Lower lobe of right lung (tissue), 2 donors: ENCODE data around the gene L3MBTL4. TPM values are rescaled to one million over a fixed set of nuclear protein-coding genes. Genes with fewer than 3 reads are reported as not detected.
"Not testable (repeated sequence)": the region's sequence is repeated elsewhere in the genome, so short reads cannot be mapped to it uniquely, and the experiment has no call there.

ENCODE experiments used
- ATAC-seq, 2 donors: fragments of 200-7000 bp; cut with Tn5 transposase; one replicate each; pipeline ENCODE4 v1.9.1; 2020 to 2022; ENCODE audit warnings: mild to moderate bottlenecking in 2 of 2, moderate library complexity in 2 of 2
- DNase-seq: peaks from one replicate; pipeline ENCODE4 v3.0.0-alpha.2; 2020
- H3K27ac ChIP-seq: fragments of 200-600 bp; one replicate; pipeline ENCODE4 v1.8.0; 2022
- H3K27me3 ChIP-seq: fragments of 200-600 bp; one replicate; pipeline ENCODE4 v1.8.0; 2022; ENCODE audit warnings: low read depth
- H3K36me3 ChIP-seq: fragments of 200-600 bp; one replicate; pipeline ENCODE4 v1.8.0; 2022; ENCODE audit warnings: mild to moderate bottlenecking
- H3K4me1 ChIP-seq: fragments of 200-600 bp; one replicate; pipeline ENCODE4 v1.8.0; 2022
- H3K4me3 ChIP-seq: fragments of 200-600 bp; one replicate; pipeline ENCODE4 v1.8.0; 2022; ENCODE audit warnings: mild to moderate bottlenecking
- H3K9me3 ChIP-seq: fragments of 200-600 bp; one replicate; pipeline ENCODE4 v1.8.0; 2022
- intact Hi-C: fragments of 100-400 bp; cut with DNase I; formaldehyde crosslinking; loops from one replicate; pipeline ENCODE4 v1.11.0; 2022
- total RNA-seq: library from RNA; stranded (reverse); fragmentation: NEBNext Ultra II Directional; extraction: Animal tissue kit (Norgen Biotek cat#: 25700); gene quantifications from one replicate; pipeline ENCODE4 v1.2.1, GENCODE V29; 2021
- TF ChIP-seq, protein P1 (sequence below): fragments of 200-600 bp; IDR thresholded peaks from one replicate; pipeline ENCODE4 v1.8.0; 2022; ENCODE audit warnings: antibody characterized with exemption, mild to moderate bottlenecking
- donor health status: DM: no; HTN: yes; CAD: no; lungs with severe emphysema.

The L3MBTL4 gene
- total RNA-seq, 1 donor from 2014 or later: 16.9 TPM

DNA sequence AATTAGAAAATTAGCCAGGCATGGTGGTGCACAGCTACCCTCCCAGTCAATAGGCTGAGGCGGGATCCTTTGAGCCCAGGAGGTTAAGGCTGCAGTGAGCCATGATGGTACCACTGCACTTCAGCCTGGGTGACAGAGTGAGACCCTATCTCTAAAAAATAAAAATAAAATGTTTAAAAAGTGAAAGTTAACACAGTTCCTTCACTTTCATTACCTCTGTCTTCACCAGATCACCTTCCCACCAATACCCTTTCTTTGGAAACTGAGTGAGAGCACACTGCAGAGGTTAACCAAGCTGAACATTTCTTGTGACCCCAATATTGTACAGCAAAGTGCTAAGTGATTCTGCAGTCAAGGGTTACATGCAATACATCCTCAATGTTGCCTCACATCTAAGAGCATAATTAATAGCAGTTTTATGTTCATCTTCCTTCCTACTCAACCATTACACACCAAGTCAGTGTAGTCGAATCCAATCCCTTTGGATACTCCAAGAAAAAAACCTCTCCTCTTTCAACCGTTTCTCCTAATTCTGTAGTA lies 1.7 kb downstream of the L3MBTL4 start:
- intact Hi-C loops: no loop called here
- ATAC-seq (no peak), DNase-seq (no peak)
- H3K27me3 ChIP-seq: no peaks in the 10 kb centered on the region
- no peaks in the 10 kb centered on the region for H3K9me3 ChIP-seq
- H3K36me3 ChIP-seq: no peaks in the 10 kb centered on the region
- peak overlapping the region; percentile 4 for H3K4me3 ChIP-seq
- TF ChIP-seq, protein P1, sequence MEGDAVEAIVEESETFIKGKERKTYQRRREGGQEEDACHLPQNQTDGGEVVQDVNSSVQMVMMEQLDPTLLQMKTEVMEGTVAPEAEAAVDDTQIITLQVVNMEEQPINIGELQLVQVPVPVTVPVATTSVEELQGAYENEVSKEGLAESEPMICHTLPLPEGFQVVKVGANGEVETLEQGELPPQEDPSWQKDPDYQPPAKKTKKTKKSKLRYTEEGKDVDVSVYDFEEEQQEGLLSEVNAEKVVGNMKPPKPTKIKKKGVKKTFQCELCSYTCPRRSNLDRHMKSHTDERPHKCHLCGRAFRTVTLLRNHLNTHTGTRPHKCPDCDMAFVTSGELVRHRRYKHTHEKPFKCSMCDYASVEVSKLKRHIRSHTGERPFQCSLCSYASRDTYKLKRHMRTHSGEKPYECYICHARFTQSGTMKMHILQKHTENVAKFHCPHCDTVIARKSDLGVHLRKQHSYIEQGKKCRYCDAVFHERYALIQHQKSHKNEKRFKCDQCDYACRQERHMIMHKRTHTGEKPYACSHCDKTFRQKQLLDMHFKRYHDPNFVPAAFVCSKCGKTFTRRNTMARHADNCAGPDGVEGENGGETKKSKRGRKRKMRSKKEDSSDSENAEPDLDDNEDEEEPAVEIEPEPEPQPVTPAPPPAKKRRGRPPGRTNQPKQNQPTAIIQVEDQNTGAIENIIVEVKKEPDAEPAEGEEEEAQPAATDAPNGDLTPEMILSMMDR: no peak
- no peak overlapping the region for H3K27ac ChIP-seq
- peaks cover 14% of the 10 kb centered on the region for H3K4me1 ChIP-seq

GRCh38 chr18:6411382-6411781 lies 3.3 kb downstream of the L3MBTL4 start:
- peaks cover 21% of the 10 kb centered on the region for H3K4me1 ChIP-seq
- ATAC-seq (no peak), DNase-seq (no peak)
- H3K36me3 ChIP-seq: no peaks in the 10 kb centered on the region
- no peak overlapping the region for H3K27ac ChIP-seq
- H3K27me3 ChIP-seq: no peaks in the 10 kb centered on the region
- intact Hi-C loops: no loop called here
- no peaks in the 10 kb centered on the region for H3K9me3 ChIP-seq
- H3K4me3 ChIP-seq: no peak overlapping the region
- TF ChIP-seq, protein P1: no peak

GRCh38 chr18:6409933-6410332 lies 4.8 kb downstream of the L3MBTL4 start:
- Histone ChIP-seq H3K9me3 (no peaks in the 10 kb centered on the region), H3K4me3 (no peak overlapping the region), H3K27ac (no peak overlapping the region), H3K36me3 (no peaks in the 10 kb centered on the region), H3K27me3 (no peaks in the 10 kb centered on the region), H3K4me1 (peaks cover 28% of the 10 kb centered on the region)
- intact Hi-C loops: no loop called here
- ATAC-seq (no peak), DNase-seq (no peak)
- TF ChIP-seq, protein P1: no peak

DNA sequence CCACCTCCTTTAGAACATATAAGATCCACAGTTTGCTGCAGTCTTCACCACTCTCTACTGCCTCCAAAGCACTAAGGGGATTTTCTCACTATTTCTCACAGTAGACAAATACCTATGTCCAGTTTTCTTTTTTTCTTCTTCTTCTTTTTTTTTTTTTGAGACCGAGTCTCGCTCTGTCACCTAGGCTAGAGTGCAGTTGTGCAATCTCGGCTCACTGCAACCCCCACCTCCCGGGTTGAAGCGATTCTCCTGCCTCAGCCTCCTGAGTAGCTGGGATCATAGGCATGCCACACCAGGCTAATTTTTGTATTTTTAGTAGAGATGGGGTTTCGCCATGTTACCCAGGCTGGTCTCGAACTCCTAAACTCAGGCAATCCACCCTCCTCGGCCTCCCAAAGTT lies 6.2 kb downstream of the L3MBTL4 start:
- H3K9me3 ChIP-seq, ATAC-seq, H3K27me3 ChIP-seq, intact Hi-C loops, H3K4me3 ChIP-seq, DNase-seq, H3K27ac ChIP-seq, H3K36me3 ChIP-seq: not testable (repeated sequence)
- H3K4me1 ChIP-seq: peaks cover 23% of the 10 kb centered on the region

DNA sequence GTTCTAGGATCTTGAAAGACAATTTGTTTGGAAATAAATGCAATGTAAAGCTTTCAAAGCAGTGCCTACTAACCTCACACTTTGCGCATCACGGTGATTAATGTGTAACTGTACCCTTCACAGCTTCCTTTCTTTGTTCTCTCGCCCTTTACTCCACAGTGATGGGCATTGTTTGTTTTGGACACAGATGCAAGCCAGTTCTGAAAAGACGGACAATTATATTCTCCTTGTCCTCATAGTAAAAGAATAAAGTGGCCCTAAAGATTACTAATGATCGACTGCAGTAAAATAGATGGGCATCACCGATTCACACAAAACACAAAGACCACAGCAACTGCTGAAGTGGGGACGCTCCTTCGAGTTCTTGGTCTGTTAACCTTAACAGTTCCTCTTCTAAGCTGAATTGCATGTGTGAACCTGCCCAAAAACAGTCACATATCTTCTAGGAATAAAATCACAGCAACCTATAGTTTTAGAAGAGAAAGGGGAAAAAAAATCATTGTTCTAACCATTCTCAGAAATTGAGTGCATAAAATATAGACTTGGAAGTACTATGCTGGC lies 7.7 kb downstream of the L3MBTL4 start:
- ATAC-seq: no peak
- no peak for DNase-seq
- Histone ChIP-seq H3K4me1 (peaks cover 13% of the 10 kb centered on the region), H3K36me3 (no peaks in the 10 kb centered on the region), H3K4me3 (no peak overlapping the region), H3K9me3 (no peaks in the 10 kb centered on the region), H3K27ac (no peak overlapping the region), H3K27me3 (no peaks in the 10 kb centered on the region)
- TF ChIP-seq, protein P1: no peak
- intact Hi-C loops: no loop called here

DNA sequence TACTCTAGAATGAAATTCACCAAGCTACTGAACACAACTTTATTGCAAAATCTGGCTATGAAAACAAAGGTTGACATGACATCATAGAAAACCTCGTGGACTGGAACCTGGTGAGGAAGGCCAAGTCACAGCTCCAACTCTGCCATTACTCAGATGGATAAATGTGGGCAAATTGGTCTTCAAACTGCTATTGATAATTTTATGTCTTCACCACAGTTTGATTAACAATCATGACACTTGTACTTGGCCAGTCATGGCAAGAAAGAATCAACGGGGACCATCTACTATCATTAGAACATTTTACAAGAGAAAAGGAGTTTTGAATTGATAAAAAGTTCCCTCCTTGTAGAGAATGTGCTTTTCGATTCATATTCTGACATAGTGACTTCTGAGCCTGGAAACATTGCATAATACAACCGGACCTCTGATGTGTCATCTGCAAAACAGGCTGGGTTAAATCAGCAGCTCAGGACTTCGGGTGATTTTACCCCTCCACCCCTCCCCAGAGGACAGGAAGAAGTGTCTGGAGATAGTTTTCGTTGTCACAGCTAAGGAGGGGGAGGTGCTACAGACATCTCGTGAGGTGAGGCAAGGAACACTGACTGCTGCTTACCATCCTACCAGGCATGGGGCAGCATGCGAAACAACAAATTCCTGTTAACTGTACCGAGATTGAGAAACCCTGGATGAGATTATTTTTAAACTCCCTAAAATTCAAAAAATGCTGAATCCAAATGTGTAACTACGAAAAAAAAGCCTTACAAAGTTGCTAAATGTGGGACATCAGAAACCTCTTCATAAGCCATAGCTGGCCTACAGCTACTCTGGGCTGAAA lies 8.4 kb downstream of the L3MBTL4 start:
- Histone ChIP-seq H3K4me3 (no peak overlapping the region), H3K27ac (no peak overlapping the region), H3K4me1 (peaks cover 13% of the 10 kb centered on the region), H3K27me3 (no peaks in the 10 kb centered on the region), H3K9me3 (no peaks in the 10 kb centered on the region), H3K36me3 (no peaks in the 10 kb centered on the region)
- DNase-seq (no peak), ATAC-seq (peak; percentile 55 to 78)
- TF ChIP-seq, protein P1: no peak
- intact Hi-C loops: no loop called here
